Bronchial smooth muscle cell (primary cell): ENCODE results near the gene SERTM1. TPM values are rescaled to one million over a fixed set of nuclear protein-coding genes. Genes with fewer than 3 reads are reported as not detected.

ENCODE experiments used
- total RNA-seq: library from RNA; depleted of rRNA; stranded (reverse); fragments of >200 nt; gene quantifications from 2 replicates; pipeline ENCODE4 v1.2.1, GENCODE V29; 2014

The SERTM1 gene
- total RNA-seq, result not detected in 2 replicates

GRCh38 chr13:36673838-36674326 lies at the start of gene SERTM1:
Gene SERTM1 (plus strand): TSS chr13:36674020. CDS start chr13:36695079, 21,059 bp downstream.

Other genes with a start within 250 kb of the SERTM1 start
- 0.47 and 1.2 TPM in 2 replicates for gene CCNA1, start 241.5 kb upstream of the SERTM1 start, total RNA-seq
- 1.3 TPM in 2 replicates for gene RFXAP, start 145.2 kb downstream of the SERTM1 start, total RNA-seq
- gene SMAD9, start 246.2 kb downstream of the SERTM1 start, total RNA-seq, result 4.2 and 6.8 TPM in 2 replicates